K562 treated with DMSO at 1 percent for 12 hours (cell line): ENCODE measurements around the gene SPACA5B. TPM values are rescaled to one million over a fixed set of nuclear protein-coding genes. Genes with fewer than 3 reads are reported as not detected.

Experiments used
- total RNA-seq: library from RNA; unstranded; fragments of 300-600 nt; gene quantifications from 2 replicates; pipeline ENCODE4 v1.2.3, GENCODE V29; 2022; ENCODE audit not compliant: insufficient read depth

SPACA5B gene
- total RNA-seq, result not detected in 2 replicates

GRCh38 chrX:48130326-48130725 lies at the start of gene SPACA5B:
TSS of gene SPACA5B (plus strand) at chrX:48130626. CDS start at chrX:48130688, 62 bp downstream.

Other genes with a start within 250 kb of the SPACA5B start
- gene ZNF182, start 126.6 kb upstream of the SPACA5B start, total RNA-seq, result 0.67 and 4.1 TPM in 2 replicates
- gene SPACA5, start 123.6 kb upstream of the SPACA5B start, total RNA-seq, result not detected in 2 replicates
- 0.59 TPM in 1 of 2 replicates, not detected in the other for gene ZNF630, start 59.0 kb upstream of the SPACA5B start, total RNA-seq
- gene SSX5, start 66.2 kb downstream of the SPACA5B start, total RNA-seq, result 0.80 and 0.82 TPM in 2 replicates
- 69.0 and 130 TPM in 2 replicates for gene SSX1, start 124.8 kb downstream of the SPACA5B start, total RNA-seq
- gene SSX3, start 226.1 kb downstream of the SPACA5B start, total RNA-seq, result 38.7 and 53.8 TPM in 2 replicates